ENCODE measurements around the gene MTUS2. TPM values are rescaled to one million over a fixed set of nuclear protein-coding genes. Genes with fewer than 3 reads are reported as not detected.

The MTUS2 gene
- total and polyA plus RNA-seq, 10 donors: 0.20 to 3.2 (median 0.85) TPM

- H3K27ac ChIP-seq: peak overlapping the region in 6 of 8 donors; percentile 5 to 70 (median 32)
- no peak overlapping the region for H3K4me3 ChIP-seq
- H3K9me3 ChIP-seq: no peaks in the 10 kb centered on the region
- TF ChIP-seq POLR2A (IDR thresholded peaks at IDR 0.05) (no peak), CTCF (IDR thresholded peaks at IDR 0.05 in 8 of 11, conservative IDR thresholded peaks at IDR 0.05 in 3 of 11) (no peak), POLR2AphosphoS5 (IDR thresholded peaks at IDR 0.05) (peak in 1 of 3 donors; percentile 75)
- intact Hi-C loops (cut with DNase I; ENCODE audit: low total_unique reads): no loop called here
- H3K36me3 ChIP-seq: peaks cover 0 to 60% (median 20%) of the 10 kb centered on the region in 6 donors
- WGBS, 5 donors: 46 to 60% (median 56%) methylated on average over 7 of the region's 7 CpGs
- H3K27me3 ChIP-seq (replicated peaks in 1 of 7): no peaks in the 10 kb centered on the region
- peaks cover 0 to 32% (median 5%) of the 10 kb centered on the region in 6 donors for H3K4me1 ChIP-seq
- DNase-seq: no peak
These were observed 727.0 kb downstream of the MTUS2 start for GRCh38 chr13:29547153-29547552.

GRCh38 chr13:29548722-29549121, 728.6 kb downstream of the MTUS2 start:
- Histone ChIP-seq H3K36me3 (peaks cover 0 to 76% (median 35%) of the 10 kb centered on the region in 6 donors), H3K27me3 (replicated peaks in 1 of 7) (no peaks in the 10 kb centered on the region), H3K27ac (peak overlapping the region in 2 of 8 donors; percentile 9 to 50), H3K4me1 (peaks cover 0 to 32% (median 5%) of the 10 kb centered on the region in 6 donors), H3K4me3 (no peak overlapping the region), H3K9me3 (no peaks in the 10 kb centered on the region)
- no peak for DNase-seq
- 75 to 88% (median 84%) methylated on average over 7 of the region's 7 CpGs for WGBS, 5 donors
- intact Hi-C loops (cut with DNase I; ENCODE audit: low total_unique reads): no loop called here
- TF ChIP-seq CTCF (IDR thresholded peaks at IDR 0.05 in 8 of 11, conservative IDR thresholded peaks at IDR 0.05 in 3 of 11) (no peak), POLR2A (IDR thresholded peaks at IDR 0.05) (no peak), POLR2AphosphoS5 (IDR thresholded peaks at IDR 0.05) (no peak)

- Histone ChIP-seq H3K27ac (no peak overlapping the region), H3K27me3 (replicated peaks in 1 of 7) (no peaks in the 10 kb centered on the region), H3K4me1 (peaks cover 0 to 31% (median 5%) of the 10 kb centered on the region in 6 donors), H3K4me3 (no peak overlapping the region), H3K9me3 (no peaks in the 10 kb centered on the region), H3K36me3 (peaks cover 0 to 74% (median 35%) of the 10 kb centered on the region in 6 donors)
- DNase-seq: no peak
- TF ChIP-seq POLR2A (IDR thresholded peaks at IDR 0.05): no peak
- TF ChIP-seq POLR2AphosphoS5 (IDR thresholded peaks at IDR 0.05): no peak
- no peak for TF ChIP-seq CTCF (IDR thresholded peaks at IDR 0.05 in 8 of 11, conservative IDR thresholded peaks at IDR 0.05 in 3 of 11)
- intact Hi-C loops (cut with DNase I; ENCODE audit: low total_unique reads): no loop called here
- WGBS, 5 donors: 91 to 97% (median 94%) methylated on average over 5 of the region's 5 CpGs
These were observed 730.4 kb downstream of the MTUS2 start for GRCh38 chr13:29550430-29550988.

- WGBS, 5 donors: 80 to 97% (median 84%) methylated on average over 6 of the region's 6 CpGs
- Histone ChIP-seq H3K9me3 (no peaks in the 10 kb centered on the region), H3K4me1 (peaks cover 0 to 25% (median 5%) of the 10 kb centered on the region in 6 donors), H3K27ac (no peak overlapping the region), H3K27me3 (replicated peaks in 1 of 7) (no peaks in the 10 kb centered on the region), H3K4me3 (no peak overlapping the region), H3K36me3 (peaks cover 0 to 69% (median 35%) of the 10 kb centered on the region in 6 donors)
- intact Hi-C loops (cut with DNase I; ENCODE audit: low total_unique reads): no loop called here
- DNase-seq: no peak
- TF ChIP-seq CTCF (IDR thresholded peaks at IDR 0.05 in 8 of 11, conservative IDR thresholded peaks at IDR 0.05 in 3 of 11): no peak
- no peak for TF ChIP-seq POLR2AphosphoS5 (IDR thresholded peaks at IDR 0.05)
- no peak for TF ChIP-seq POLR2A (IDR thresholded peaks at IDR 0.05)
These were observed 731.1 kb downstream of the MTUS2 start for GRCh38 chr13:29551214-29551613.

Small RNAs within 50 kb of the gene (small RNA-seq; reads per million reads assigned to genes)
- 0 reads per million in 4 donors for gene AL359741.1

Other genes starting within 250 kb of the MTUS2 start
- 10 to 100 TPM; 28.8 to 57.1 (median 53.1) TPM for gene POMP, start 161.2 kb upstream of the MTUS2 start, total RNA-seq
- 10 to 100 TPM; 51.5 to 97.5 (median 80.0) TPM for gene POMP, start 161.2 kb upstream of the MTUS2 start, polyA plus RNA-seq
- gene SLC46A3, start 101.4 kb upstream of the MTUS2 start, total RNA-seq: 10 to 100 TPM; 15.2 to 41.0 (median 31.0) TPM
- 10 to 100 TPM; 10.0 to 15.4 (median 10.5) TPM for gene SLC46A3, start 101.4 kb upstream of the MTUS2 start, polyA plus RNA-seq